Right cardiac atrium (tissue), 5 donors: Measurements from ENCODE around the gene ABCA13. TPM values are rescaled to one million over a fixed set of nuclear protein-coding genes. Genes with fewer than 3 reads are reported as not detected.

Source experiments
- ATAC-seq, 2 donors: fragments of 200-7000 bp; cut with Tn5 transposase; one replicate each; pipeline versions ENCODE4 v1.8.0 to v1.9.1; 2020; ENCODE audit warnings: moderate library complexity in 2 of 2, mild to moderate bottlenecking in 1 of 2
- DNase-seq, 3 donors: peaks; one replicate each; pipeline ENCODE4 v3.0.0-alpha.2; 2020
- H3K27ac ChIP-seq: one replicate; pipeline ENCODE4 v1.5.1; 2013; ENCODE audit warnings: mild to moderate bottlenecking, low read length, control low read depth, moderate library complexity
- H3K27me3 ChIP-seq: one replicate; pipeline ENCODE4 v1.6.1; 2013; ENCODE audit not compliant: control insufficient read depth, insufficient read depth
- H3K4me1 ChIP-seq: one replicate; pipeline ENCODE4 v1.6.1; 2013; ENCODE audit warnings: low read length; ENCODE audit not compliant: control insufficient read depth, insufficient read depth
- H3K4me3 ChIP-seq: one replicate; pipeline ENCODE4 v1.5.1; 2013; ENCODE audit warnings: low read length, control low read depth
- H3K9me3 ChIP-seq: one replicate; pipeline ENCODE4 v1.6.1; 2013; ENCODE audit warnings: low read length; ENCODE audit not compliant: control insufficient read depth
- WGBS: extraction: QIAGEN DNeasy Blood & Tissue Kit; methylation state at CpG from one replicate; pipeline ENCODE4 v1.1.7; 2013; 5-methylcytosine and 5-hydroxymethylcytosine counted together
- intact Hi-C, 4 donors: fragments of 100-400 bp; cut with DNase I; formaldehyde crosslinking; loops; one replicate each; pipeline versions ENCODE4 v1.11.0 to v1.14.0; 2022 to 2023
- polyA plus RNA-seq: library from polyadenylated mRNA; stranded (reverse); fragments of 200-250 nt; gene quantifications from one replicate; pipeline ENCODE4 v1.2.3, GENCODE V29; 2013
- total RNA-seq, 4 donors: library from RNA; stranded (reverse); fragmentation: NEBNext Ultra II Directional; extraction: Animal tissue kit (Norgen Biotek cat#: 25700); gene quantifications; one replicate each; pipeline ENCODE4 v1.2.1, GENCODE V29; 2021
- donor health status: healthy with polysubstance abuse.
- donor health status: DM: no; HTN: yes; CAD: no.
- donor health status: DM: no; HTN: no; CAD: no.
- donor health status: DM: no; HTN: yes; CAD: no; lungs with severe emphysema.
- donor health status: DM: yes; HTN: yes; CAD: no.

The ABCA13 gene
- total and polyA plus RNA-seq, 5 donors: not detected

GRCh38 chr7:48337012-48337621 lies 165.9 kb downstream of the ABCA13 start:
- Histone ChIP-seq H3K27ac (no peak overlapping the region), H3K4me1 (no peaks in the 10 kb centered on the region), H3K4me3 (no peak overlapping the region), H3K27me3 (no peaks in the 10 kb centered on the region), H3K9me3 (no peaks in the 10 kb centered on the region)
- DNase-seq (no peak), ATAC-seq (no peak)
- intact Hi-C loops: loop anchor here in 2 of 4 donors (10.0 kb wide), 1 partner anchor 538 kb away; no protein-coding TSS in a partner anchor
- WGBS: 51% methylated on average over 5 of the region's 5 CpGs

GRCh38 chr7:48337781-48338180 lies 166.5 kb downstream of the ABCA13 start:
- no peak for ATAC-seq
- H3K4me1 ChIP-seq: no peaks in the 10 kb centered on the region
- no peak for DNase-seq
- H3K4me3 ChIP-seq: no peak overlapping the region
- H3K9me3 ChIP-seq: no peaks in the 10 kb centered on the region
- no peaks in the 10 kb centered on the region for H3K27me3 ChIP-seq
- intact Hi-C loops: loop anchor here in 2 of 4 donors (10.0 kb wide), 1 partner anchor 537 kb away; no protein-coding TSS in a partner anchor
- WGBS: 72% methylated on average over 3 of the region's 3 CpGs
- H3K27ac ChIP-seq: no peak overlapping the region

DNA sequence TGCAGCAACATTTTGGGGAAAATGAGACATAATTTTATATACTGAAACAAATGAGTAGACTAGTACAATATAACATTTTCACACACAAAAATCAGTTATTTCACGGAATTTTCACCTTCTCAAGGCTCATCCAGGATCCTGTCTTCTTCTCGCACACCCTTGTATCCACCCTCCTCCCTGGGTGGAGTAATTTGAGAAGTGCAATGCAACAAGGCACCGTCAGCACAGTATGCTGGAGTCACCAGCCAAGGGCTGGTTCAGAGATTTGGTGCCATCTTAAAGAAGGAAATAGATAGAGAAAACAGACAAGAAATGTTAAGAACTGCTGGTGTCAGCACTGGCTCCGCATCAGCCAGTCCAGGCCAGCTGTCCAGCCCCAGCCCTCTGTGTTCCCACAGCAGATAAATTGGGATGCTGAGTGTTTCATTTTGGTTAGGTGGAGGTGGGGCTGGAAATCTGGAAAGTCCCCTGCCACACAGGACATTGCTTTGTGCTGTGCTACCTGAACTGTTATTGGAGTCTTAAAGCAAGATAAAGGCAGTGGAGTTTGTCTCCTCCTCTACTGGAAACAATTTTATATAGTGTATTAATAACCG lies 176.1 kb downstream of the ABCA13 start:
- no peak overlapping the region for H3K4me3 ChIP-seq
- ATAC-seq (no peak), DNase-seq (no peak)
- H3K9me3 ChIP-seq: no peaks in the 10 kb centered on the region
- H3K4me1 ChIP-seq: no peaks in the 10 kb centered on the region
- no peak overlapping the region for H3K27ac ChIP-seq
- H3K27me3 ChIP-seq: no peaks in the 10 kb centered on the region
- 86% methylated on average over 5 of the region's 5 CpGs for WGBS
- intact Hi-C loops: no loop called here

- Histone ChIP-seq H3K27ac (no peak overlapping the region), H3K27me3 (no peaks in the 10 kb centered on the region), H3K9me3 (no peaks in the 10 kb centered on the region), H3K4me3 (no peak overlapping the region), H3K4me1 (no peaks in the 10 kb centered on the region)
- no peak for DNase-seq
- intact Hi-C loops: no loop called here
- WGBS: 69% methylated on average over 7 of the region's 7 CpGs
- ATAC-seq: no peak
These were observed 179.3 kb downstream of the ABCA13 start for GRCh38 chr7:48350515-48350914.

GRCh38 chr7:48351900-48352299 lies 180.6 kb downstream of the ABCA13 start:
- WGBS: 78% methylated on average over 7 of the region's 7 CpGs
- ATAC-seq (no peak), DNase-seq (no peak)
- no peaks in the 10 kb centered on the region for H3K9me3 ChIP-seq
- H3K27ac ChIP-seq: no peak overlapping the region
- intact Hi-C loops: no loop called here
- H3K4me3 ChIP-seq: no peak overlapping the region
- no peaks in the 10 kb centered on the region for H3K4me1 ChIP-seq
- H3K27me3 ChIP-seq: no peaks in the 10 kb centered on the region

- no peak for ATAC-seq
- no peaks in the 10 kb centered on the region for H3K4me1 ChIP-seq
- no peak overlapping the region for H3K27ac ChIP-seq
- no peak overlapping the region for H3K4me3 ChIP-seq
- H3K9me3 ChIP-seq: no peaks in the 10 kb centered on the region
- intact Hi-C loops: no loop called here
- DNase-seq: no peak
- WGBS: 89% methylated on average over 3 of the region's 3 CpGs
- H3K27me3 ChIP-seq: no peaks in the 10 kb centered on the region
These were observed 184.1 kb downstream of the ABCA13 start for GRCh38 chr7:48355346-48355745.

DNA sequence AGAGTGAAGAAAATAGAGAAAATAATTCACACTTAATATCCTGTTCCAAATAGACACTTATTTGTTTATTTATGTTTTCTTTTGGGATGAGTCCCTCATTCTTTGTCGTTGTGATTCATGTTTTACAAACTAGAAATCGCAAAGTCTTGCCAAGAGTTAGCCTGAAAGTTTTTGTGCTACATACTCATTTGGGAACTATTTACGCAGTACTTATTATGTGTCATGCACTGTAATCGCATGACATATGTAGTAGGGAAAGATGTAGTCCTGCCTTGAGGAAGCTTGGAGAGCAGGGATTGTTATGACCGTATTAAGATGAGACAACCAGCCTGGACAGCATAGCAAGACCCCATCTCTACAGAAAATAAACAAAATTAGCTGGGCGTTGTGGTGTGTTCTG lies 189.3 kb downstream of the ABCA13 start:
- no peaks in the 10 kb centered on the region for H3K27me3 ChIP-seq
- intact Hi-C loops: no loop called here
- no peak overlapping the region for H3K27ac ChIP-seq
- no peak for ATAC-seq
- no peak overlapping the region for H3K4me3 ChIP-seq
- H3K4me1 ChIP-seq: no peaks in the 10 kb centered on the region
- WGBS: 87% methylated on average over 6 of the region's 6 CpGs
- H3K9me3 ChIP-seq: no peaks in the 10 kb centered on the region
- DNase-seq: no peak

DNA sequence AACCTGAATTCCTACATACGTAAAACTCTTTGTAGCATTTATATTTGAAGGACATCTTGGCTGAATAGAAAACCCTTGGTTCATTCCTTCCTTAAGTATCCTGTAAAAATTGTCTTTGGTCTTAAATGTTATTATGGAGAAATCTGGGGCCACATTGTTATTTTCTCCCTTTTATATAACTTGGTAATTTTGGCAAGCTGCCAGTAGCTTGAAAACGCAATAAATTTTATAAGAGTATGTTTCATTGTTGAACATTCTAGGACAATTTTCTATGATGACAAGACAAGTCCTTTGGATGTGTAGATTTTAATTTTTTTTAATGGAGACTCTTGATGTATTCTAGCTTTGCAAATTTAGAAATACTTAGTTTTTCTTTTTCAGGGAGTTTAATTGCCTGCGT lies 191.9 kb downstream of the ABCA13 start:
- intact Hi-C loops: no loop called here
- no peaks in the 10 kb centered on the region for H3K4me1 ChIP-seq
- H3K27me3 ChIP-seq: no peaks in the 10 kb centered on the region
- no peak overlapping the region for H3K4me3 ChIP-seq
- H3K9me3 ChIP-seq: no peaks in the 10 kb centered on the region
- WGBS: 67% methylated on average over 3 of the region's 3 CpGs
- H3K27ac ChIP-seq: no peak overlapping the region
- no peak for ATAC-seq
- DNase-seq: no peak

DNA sequence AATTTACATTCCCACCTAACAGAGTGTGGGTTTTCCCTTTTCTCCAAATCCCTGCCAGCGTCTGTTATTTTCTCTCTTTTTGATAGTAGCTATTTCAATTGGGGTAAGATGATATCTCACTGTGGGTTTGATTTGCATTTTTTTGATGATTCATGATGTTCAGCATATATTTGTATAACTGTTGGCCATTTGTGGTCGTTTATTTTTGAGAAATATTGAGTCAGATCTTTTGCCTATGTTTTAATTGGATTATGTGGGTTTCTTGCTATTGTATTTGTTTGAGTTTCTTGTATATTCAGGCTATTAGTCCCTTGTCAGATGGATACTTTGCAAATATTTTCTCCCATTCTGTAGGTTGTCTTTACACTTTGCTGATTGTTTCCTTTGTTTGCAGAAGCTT lies 193.8 kb downstream of the ABCA13 start:
- intact Hi-C loops: no loop called here
- WGBS: 58% methylated on average over 2 of the region's 2 CpGs
- no peak overlapping the region for H3K4me3 ChIP-seq
- no peaks in the 10 kb centered on the region for H3K9me3 ChIP-seq
- no peak for ATAC-seq
- H3K4me1 ChIP-seq: no peaks in the 10 kb centered on the region
- no peaks in the 10 kb centered on the region for H3K27me3 ChIP-seq
- DNase-seq: no peak
- no peak overlapping the region for H3K27ac ChIP-seq

DNA sequence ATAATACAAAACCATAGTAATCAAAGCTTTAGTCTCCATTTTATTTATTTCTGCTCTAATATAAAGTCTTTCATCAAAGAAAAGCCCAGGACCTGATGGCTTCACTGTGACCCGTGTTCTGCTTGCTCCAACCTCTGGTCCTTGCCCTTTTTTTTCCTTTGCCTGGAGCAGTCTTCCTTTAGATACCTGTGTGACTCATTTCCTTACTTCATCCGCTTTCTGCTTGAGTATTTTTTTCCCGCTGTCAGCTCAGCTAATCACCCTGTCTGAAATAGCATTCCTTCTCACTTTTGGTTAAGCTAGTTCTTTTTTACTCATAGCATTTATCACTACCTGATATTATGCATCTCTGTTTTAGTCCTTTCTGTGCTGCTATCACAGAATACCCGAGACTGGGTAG lies 194.8 kb downstream of the ABCA13 start:
- ATAC-seq (no peak), DNase-seq (no peak)
- H3K9me3 ChIP-seq: no peaks in the 10 kb centered on the region
- no peak overlapping the region for H3K27ac ChIP-seq
- H3K27me3 ChIP-seq: no peaks in the 10 kb centered on the region
- intact Hi-C loops: no loop called here
- WGBS: 56% methylated on average over 4 of the region's 4 CpGs
- H3K4me1 ChIP-seq: no peaks in the 10 kb centered on the region
- no peak overlapping the region for H3K4me3 ChIP-seq

GRCh38 chr7:48376263-48376662 lies 205.0 kb downstream of the ABCA13 start:
- Histone ChIP-seq H3K4me1 (no peaks in the 10 kb centered on the region), H3K4me3 (no peak overlapping the region), H3K9me3 (no peaks in the 10 kb centered on the region), H3K27ac (no peak overlapping the region), H3K27me3 (no peaks in the 10 kb centered on the region)
- DNase-seq (no peak), ATAC-seq (no peak)
- intact Hi-C loops: no loop called here

DNA sequence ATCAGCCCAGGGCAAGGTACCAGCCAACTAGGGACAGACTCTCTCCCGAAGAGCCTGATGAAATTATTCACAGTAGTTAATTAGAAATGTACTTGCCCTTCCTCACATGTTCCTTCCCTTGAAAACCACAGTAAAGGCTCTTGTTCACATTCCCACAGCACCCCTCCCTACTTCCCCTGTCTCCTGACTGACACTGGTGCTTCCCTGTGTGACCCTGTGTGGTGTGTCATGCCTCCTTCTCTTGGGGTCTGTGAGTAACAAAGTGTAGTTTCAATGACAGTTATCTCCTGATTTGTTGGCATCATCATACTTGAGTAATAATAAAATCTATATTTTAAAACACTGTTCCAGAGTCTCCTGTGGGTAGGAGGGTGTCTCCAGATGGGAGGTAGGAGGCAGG lies 209.7 kb downstream of the ABCA13 start:
- ATAC-seq (no peak), DNase-seq (no peak)
- Histone ChIP-seq H3K9me3 (no peaks in the 10 kb centered on the region), H3K27ac (no peak overlapping the region), H3K4me3 (no peak overlapping the region), H3K27me3 (no peaks in the 10 kb centered on the region), H3K4me1 (no peaks in the 10 kb centered on the region)
- intact Hi-C loops: no loop called here
- WGBS: 71% methylated on average over 1 of the region's 1 CpG
